HG03103 (cell line): Measurements from ENCODE around the gene PACRGL.
"Not testable (repeated sequence)": the region's sequence is repeated elsewhere in the genome, so short reads cannot be mapped to it uniquely, and the experiment has no call there.

Experiments
- ATAC-seq: cut with Tn5 transposase; IDR thresholded peaks from one replicate; pipeline ENCODE4 v1.9.1; 2021; ENCODE audit warnings: low read depth; ENCODE audit not compliant: unreplicated experiment

The PACRGL gene

GRCh38 chr4:20723019-20723418, 22.8 kb downstream of the PACRGL start:
- no peak for ATAC-seq

- ATAC-seq = no peak
Measured at GRCh38 chr4:20723463-20723862, 23.2 kb downstream of the PACRGL start.

- ATAC-seq = no peak
Measured at GRCh38 chr4:20724915-20725314, 24.7 kb downstream of the PACRGL start.

DNA sequence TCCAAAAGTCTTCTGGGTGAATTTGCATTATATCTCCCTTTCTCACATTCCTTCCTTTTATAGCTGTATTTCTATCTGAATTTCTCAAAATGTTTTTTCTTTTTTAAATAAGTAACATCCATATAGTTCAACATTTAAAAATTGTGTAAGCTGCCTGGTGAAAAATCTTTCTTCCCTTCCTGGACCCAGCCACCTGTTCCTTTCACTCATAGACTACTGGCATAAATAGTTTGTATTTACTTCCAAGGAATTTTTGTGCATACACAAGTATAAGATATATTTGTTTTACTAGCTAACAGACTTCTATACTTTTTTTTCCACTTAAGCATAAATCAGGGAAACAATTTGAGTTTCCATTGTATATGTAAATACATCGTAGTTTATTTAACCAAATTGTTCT, 35.7 kb downstream of the PACRGL start:
- ATAC-seq = no peak

GRCh38 chr4:20746000-20746399, 45.7 kb downstream of the PACRGL start:
- ATAC-seq = not testable (repeated sequence)

DNA sequence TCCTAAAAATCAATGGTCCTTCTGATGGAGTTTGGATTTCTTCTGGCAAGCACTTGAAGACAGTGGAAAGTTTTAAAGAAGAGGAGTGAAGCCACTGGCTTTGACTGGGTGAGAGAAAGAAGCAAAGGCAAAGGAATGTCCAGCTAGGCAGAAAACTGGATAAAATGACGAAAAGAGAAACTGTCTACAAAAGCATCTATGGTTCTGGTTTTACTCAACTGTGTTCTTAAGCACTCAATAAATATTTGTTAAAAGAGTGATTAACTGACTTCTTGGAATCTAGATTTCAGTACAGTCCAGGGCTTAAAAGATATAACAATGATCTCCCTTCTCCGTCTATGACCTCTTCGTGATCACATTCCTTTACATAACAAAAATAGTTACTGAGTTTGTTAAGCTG, 52.4 kb downstream of the PACRGL start:
- ATAC-seq = no peak

GRCh38 chr4:20754036-20754435, 53.8 kb downstream of the PACRGL start:
- no peak for ATAC-seq

DNA sequence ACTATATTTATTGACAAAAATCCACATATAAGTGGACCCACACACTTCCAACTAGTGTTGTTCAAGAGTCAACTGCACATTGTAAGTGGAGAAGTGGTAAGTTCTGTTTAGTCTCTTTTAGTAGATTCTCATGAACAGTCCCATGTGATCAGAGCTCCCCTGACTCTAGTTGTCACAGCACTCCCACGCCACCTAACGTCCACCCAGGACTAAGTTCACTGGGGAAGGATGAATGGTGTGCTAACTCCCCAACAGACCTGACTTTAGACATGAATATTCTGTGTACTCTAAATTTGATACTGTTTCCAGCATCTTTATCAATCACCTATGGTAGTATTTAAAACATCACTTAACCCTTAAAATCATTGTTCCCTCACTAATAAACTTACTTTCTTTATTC, 59.8 kb downstream of the PACRGL start:
- no peak for ATAC-seq

DNA sequence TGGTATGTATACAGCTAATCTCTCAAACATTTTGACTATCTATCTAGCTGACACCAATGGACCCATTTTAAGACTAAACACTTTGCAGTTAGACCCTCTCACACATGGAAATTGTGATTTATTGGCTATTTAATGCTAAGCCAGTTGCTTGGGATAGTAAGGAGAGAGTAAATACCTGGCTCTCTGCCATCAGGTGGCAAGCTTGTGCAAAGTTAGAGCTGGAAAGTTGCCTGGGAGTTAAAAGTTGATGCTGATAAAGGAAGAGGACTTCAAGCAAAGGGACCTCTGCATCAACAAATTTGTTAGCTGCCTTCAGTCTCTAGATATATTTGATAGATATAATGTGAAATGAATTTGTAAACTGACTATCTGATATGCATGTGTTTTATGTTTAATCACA, 61.1 kb downstream of the PACRGL start:
- no peak for ATAC-seq

GRCh38 chr4:20761826-20762225, 61.6 kb downstream of the PACRGL start:
- no peak for ATAC-seq

DNA sequence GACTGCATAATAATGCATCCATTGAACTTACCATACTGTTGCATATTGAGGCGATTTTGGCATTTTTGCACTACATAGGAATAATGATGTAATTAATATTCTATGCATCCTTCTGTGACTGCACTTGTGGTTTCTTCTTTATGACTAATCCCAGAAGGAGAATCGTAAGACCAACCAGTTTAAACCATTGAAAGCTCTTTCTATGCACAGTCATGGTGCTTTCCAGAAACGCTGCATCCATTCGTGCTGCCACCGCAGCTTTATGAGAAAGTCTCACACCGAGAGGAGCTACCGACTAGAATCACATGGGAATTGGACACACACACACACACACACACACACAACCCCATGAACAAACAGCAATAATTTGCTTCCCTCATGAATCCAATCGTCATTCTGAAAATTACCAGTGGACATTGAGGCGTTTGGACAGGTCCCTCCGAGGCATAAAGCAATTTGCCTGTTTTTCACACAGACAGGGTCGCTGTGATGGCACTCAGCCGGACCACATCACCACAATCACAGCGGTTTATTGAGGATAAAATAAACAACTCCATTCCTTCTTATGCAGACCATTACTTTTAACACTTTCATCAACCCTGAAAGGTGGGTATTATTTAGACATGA, 64.2 kb downstream of the PACRGL start:
- no peak for ATAC-seq

DNA sequence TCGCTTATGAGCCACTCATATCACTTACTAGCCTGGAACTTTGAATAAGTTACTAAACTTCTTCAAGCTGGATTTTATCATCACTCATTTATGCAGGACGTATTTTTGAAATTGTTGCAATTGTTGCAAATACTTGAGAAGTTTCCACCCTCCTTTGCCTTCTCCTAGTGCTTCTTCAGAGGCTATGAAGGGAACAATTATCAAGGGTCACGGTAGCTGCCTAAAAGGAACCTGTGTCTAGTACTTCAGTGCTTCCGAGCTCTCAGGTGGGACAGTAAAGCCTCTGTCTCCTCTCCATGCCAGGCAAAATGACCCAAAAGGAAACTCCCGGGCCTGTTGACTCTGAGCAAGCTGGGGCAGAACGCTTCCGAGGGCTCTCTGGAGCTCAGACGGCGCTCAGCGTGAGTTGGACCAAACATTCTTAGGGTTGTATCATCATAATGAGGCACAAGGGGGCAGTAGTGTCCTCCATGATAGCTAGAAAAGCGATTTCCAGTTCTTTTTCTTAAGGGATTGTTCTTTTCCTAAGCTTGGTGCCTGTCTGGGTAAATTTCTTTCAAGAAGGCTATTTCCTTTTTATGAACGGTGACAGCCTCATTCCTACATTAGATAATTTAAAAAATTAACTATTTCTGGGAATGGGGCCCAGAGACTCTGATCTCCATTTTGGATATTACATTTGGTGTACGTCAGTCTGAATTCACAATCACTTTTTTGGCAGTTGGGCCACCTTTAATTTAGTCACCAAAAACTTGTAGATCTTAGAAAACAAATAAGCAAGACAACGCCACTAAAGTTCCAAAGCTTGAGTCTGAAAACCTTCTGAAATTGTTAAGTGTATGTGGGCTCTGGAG, 73.1 kb downstream of the PACRGL start:
- ATAC-seq = peak; percentile 96

GRCh38 chr4:20778896-20779295, 78.6 kb downstream of the PACRGL start:
- no peak for ATAC-seq

GRCh38 chr4:20783134-20783533, 82.9 kb downstream of the PACRGL start:
- not testable (repeated sequence) for ATAC-seq

GRCh38 chr4:20787940-20788665, 87.8 kb downstream of the PACRGL start:
- ATAC-seq = no peak
